HG03521 (cell line): ENCODE data around the gene NT5DC3.

Experiments used
- ATAC-seq: cut with Tn5 transposase; IDR thresholded peaks from one replicate; pipeline ENCODE4 v1.9.1; 2021; ENCODE audit warnings: mild to moderate bottlenecking, moderate library complexity; ENCODE audit not compliant: unreplicated experiment

The NT5DC3 gene

GRCh38 chr12:103756443-103756842 is 84.6 kb downstream of the NT5DC3 start:
- ATAC-seq, result no peak

- no peak for ATAC-seq
Observed at GRCh38 chr12:103755425-103755824, 85.6 kb downstream of the NT5DC3 start.

- ATAC-seq, result no peak
Observed at GRCh38 chr12:103751600-103751999, 89.4 kb downstream of the NT5DC3 start.

GRCh38 chr12:103751171-103751570 is 89.9 kb downstream of the NT5DC3 start:
- ATAC-seq, result no peak

GRCh38 chr12:103748875-103749274 is 92.2 kb downstream of the NT5DC3 start:
- ATAC-seq, result no peak

GRCh38 chr12:103748002-103748401 is 93.0 kb downstream of the NT5DC3 start:
- ATAC-seq, result no peak

GRCh38 chr12:103745962-103746361 is 95.1 kb downstream of the NT5DC3 start:
- ATAC-seq, result no peak

- ATAC-seq, result no peak
Observed at GRCh38 chr12:103743788-103744187, 97.2 kb downstream of the NT5DC3 start.

- no peak for ATAC-seq
Observed at GRCh38 chr12:103742349-103742932, 98.6 kb downstream of the NT5DC3 start.

- ATAC-seq, result no peak
Observed at GRCh38 chr12:103737881-103738280, 103.2 kb downstream of the NT5DC3 start.

- ATAC-seq, result no peak
Observed at GRCh38 chr12:103736572-103736971, 104.5 kb downstream of the NT5DC3 start.

GRCh38 chr12:103735291-103735690 is 105.7 kb downstream of the NT5DC3 start:
- ATAC-seq, result no peak

GRCh38 chr12:103734863-103735262 is 106.2 kb downstream of the NT5DC3 start:
- no peak for ATAC-seq

- ATAC-seq, result no peak
Observed at GRCh38 chr12:103731539-103731938, 109.5 kb downstream of the NT5DC3 start.

- ATAC-seq, result no peak
Observed at GRCh38 chr12:103729499-103729898, 111.5 kb downstream of the NT5DC3 start.

GRCh38 chr12:103728323-103728722 is 112.7 kb downstream of the NT5DC3 start:
- ATAC-seq, result no peak

GRCh38 chr12:103727638-103728037 is 113.4 kb downstream of the NT5DC3 start:
- ATAC-seq, result no peak

- no peak for ATAC-seq
Observed at GRCh38 chr12:103725398-103725797, 115.6 kb downstream of the NT5DC3 start.
